ENCODE data around the gene HLA-A.

GRCh38 chr6:29981211-29981812, 39.0 kb downstream of the HLA-A start:
- no peak for TF ChIP-seq CTCF (IDR thresholded peaks at IDR 0.05 in 8 of 11, conservative IDR thresholded peaks at IDR 0.05 in 3 of 11)
- no peak for TF ChIP-seq POLR2AphosphoS5 (IDR thresholded peaks at IDR 0.05)
- no peak for TF ChIP-seq POLR2A (IDR thresholded peaks at IDR 0.05)
